Measurements from ENCODE around the gene MSH6. TPM values are rescaled to one million over a fixed set of nuclear protein-coding genes. Genes with fewer than 3 reads are reported as not detected.

MSH6 gene
- total and polyA plus RNA-seq, 2 donors from 2014 or later, result 13.3 to 32.8 TPM

DNA sequence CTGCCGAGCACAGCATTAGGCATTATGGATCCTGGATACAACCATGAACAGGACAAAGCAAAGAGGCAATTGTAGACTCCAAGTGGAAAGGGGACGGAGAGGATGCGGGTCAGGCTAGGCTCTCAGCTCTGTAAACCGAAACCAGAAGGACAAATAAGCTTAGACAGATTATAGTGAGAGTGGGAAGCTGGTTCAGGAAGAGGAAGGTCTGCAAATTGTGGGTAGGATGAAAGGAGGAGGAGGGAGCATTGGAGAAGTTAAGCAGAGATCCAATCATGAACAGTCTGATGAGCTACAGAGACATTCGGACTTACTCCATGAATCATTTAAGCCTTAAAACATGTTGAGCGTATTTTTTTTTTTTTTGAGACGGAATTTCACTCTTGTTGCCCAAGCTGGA lies 3.0 kb downstream of the MSH6 start:
- FAIRE-seq, result no peak
- peaks cover 0 to 7% (median 4%) of the 10 kb centered on the region in 3 donors for H3K4me1 ChIP-seq (ENCODE audit: control insufficient read depth in 2 of 3, insufficient read depth in 2 of 3, low read depth in 1 of 3, low read length in 3 of 3)

DNA sequence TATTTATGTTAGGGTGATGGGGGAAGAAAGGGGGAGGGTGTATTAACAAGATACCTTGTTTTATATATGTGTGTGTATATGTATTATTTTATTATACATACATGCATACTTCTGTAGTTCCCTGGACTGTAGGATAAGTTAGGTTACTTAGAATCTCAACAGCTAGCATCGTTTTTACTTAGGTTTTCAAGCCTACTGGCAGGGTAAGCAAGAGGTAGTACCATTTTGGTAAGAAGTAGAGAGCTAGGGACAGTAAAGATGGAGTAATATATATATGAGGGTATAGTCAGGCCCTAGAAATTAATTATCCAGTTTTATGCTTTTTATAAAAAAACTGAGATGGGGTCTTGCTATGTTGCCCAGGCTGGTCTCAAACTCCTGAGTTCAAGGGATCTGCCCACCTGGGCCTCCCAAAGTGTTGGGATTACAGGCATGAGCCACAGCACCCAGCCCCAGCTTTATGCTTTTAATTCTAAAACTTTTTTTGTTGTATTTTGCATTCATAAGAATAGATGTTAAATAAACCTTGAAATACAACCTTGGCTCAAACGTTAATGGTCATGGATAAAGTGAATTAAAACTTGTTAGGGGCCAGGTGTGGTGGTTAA lies 13.2 kb downstream of the MSH6 start:
- intact Hi-C loops (cut with DNase I), result no loop called here
- no peak for FAIRE-seq
- no peak overlapping the region for H3K27ac ChIP-seq (ENCODE audit: low read depth in 2 of 2, low read length in 2 of 2)
- H3K27me3 ChIP-seq (ENCODE audit: control insufficient read depth, insufficient read depth, low read length), result no peaks in the 10 kb centered on the region
- H3K9ac ChIP-seq (ENCODE audit: low read length in 3 of 3), result no peak overlapping the region
- H3K4me1 ChIP-seq (ENCODE audit: control insufficient read depth in 2 of 3, insufficient read depth in 2 of 3, low read depth in 1 of 3, low read length in 3 of 3), result no peaks in the 10 kb centered on the region
- H3K4me3 ChIP-seq (ENCODE audit: low read length in 3 of 3), result no peak overlapping the region
- H3K36me3 ChIP-seq (ENCODE audit: control insufficient read depth in 2 of 3, insufficient read depth in 3 of 3, low read length in 3 of 3), result peaks cover 24 to 37% (median 26%) of the 10 kb centered on the region in 3 donors
- no peak for DNase-seq
- TF ChIP-seq, protein P1, sequence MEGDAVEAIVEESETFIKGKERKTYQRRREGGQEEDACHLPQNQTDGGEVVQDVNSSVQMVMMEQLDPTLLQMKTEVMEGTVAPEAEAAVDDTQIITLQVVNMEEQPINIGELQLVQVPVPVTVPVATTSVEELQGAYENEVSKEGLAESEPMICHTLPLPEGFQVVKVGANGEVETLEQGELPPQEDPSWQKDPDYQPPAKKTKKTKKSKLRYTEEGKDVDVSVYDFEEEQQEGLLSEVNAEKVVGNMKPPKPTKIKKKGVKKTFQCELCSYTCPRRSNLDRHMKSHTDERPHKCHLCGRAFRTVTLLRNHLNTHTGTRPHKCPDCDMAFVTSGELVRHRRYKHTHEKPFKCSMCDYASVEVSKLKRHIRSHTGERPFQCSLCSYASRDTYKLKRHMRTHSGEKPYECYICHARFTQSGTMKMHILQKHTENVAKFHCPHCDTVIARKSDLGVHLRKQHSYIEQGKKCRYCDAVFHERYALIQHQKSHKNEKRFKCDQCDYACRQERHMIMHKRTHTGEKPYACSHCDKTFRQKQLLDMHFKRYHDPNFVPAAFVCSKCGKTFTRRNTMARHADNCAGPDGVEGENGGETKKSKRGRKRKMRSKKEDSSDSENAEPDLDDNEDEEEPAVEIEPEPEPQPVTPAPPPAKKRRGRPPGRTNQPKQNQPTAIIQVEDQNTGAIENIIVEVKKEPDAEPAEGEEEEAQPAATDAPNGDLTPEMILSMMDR (IDR thresholded peaks at IDR 0.05; ENCODE audit: borderline replicate concordance, extremely low read depth, insufficient read depth), result no peak
- no peaks in the 10 kb centered on the region for H3K9me3 ChIP-seq (ENCODE audit: control insufficient read depth in 2 of 3, insufficient read depth in 1 of 3, low read length in 3 of 3)

More for the DNA sequence above, 3.0 kb downstream of the MSH6 start:
- intact Hi-C loops (cut with DNase I), result no loop called here
- peaks cover 0 to 3% (median 0%) of the 10 kb centered on the region in 3 donors for H3K36me3 ChIP-seq (ENCODE audit: control insufficient read depth in 2 of 3, insufficient read depth in 3 of 3, low read length in 3 of 3)
- no peaks in the 10 kb centered on the region for H3K9me3 ChIP-seq (ENCODE audit: control insufficient read depth in 2 of 3, insufficient read depth in 1 of 3, low read length in 3 of 3)
- H3K4me3 ChIP-seq (ENCODE audit: low read length in 3 of 3), result no peak overlapping the region
- H3K9ac ChIP-seq (ENCODE audit: low read length in 3 of 3), result no peak overlapping the region
- H3K27ac ChIP-seq (ENCODE audit: low read depth in 2 of 2, low read length in 2 of 2), result no peak overlapping the region
- TF ChIP-seq, protein P1 (IDR thresholded peaks at IDR 0.05; ENCODE audit: borderline replicate concordance, extremely low read depth, insufficient read depth), result no peak
- DNase-seq, result peak in 1 of 5 donors; percentile 22
- no peaks in the 10 kb centered on the region for H3K27me3 ChIP-seq (ENCODE audit: control insufficient read depth, insufficient read depth, low read length)

DNA sequence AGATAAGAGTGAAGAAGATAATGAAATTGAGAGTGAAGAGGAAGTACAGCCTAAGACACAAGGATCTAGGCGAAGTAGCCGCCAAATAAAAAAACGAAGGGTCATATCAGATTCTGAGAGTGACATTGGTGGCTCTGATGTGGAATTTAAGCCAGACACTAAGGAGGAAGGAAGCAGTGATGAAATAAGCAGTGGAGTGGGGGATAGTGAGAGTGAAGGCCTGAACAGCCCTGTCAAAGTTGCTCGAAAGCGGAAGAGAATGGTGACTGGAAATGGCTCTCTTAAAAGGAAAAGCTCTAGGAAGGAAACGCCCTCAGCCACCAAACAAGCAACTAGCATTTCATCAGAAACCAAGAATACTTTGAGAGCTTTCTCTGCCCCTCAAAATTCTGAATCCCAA lies 15.7 kb downstream of the MSH6 start:
- peaks cover 34 to 43% (median 40%) of the 10 kb centered on the region in 3 donors for H3K36me3 ChIP-seq (ENCODE audit: control insufficient read depth in 2 of 3, insufficient read depth in 3 of 3, low read length in 3 of 3)
- intact Hi-C loops (cut with DNase I), result no loop called here

More for the DNA sequence above, 15.7 kb downstream of the MSH6 start:
- Histone ChIP-seq H3K27me3 (ENCODE audit: control insufficient read depth, insufficient read depth, low read length) (no peaks in the 10 kb centered on the region), H3K9ac (ENCODE audit: low read length in 3 of 3) (no peak overlapping the region), H3K4me1 (ENCODE audit: control insufficient read depth in 2 of 3, insufficient read depth in 2 of 3, low read depth in 1 of 3, low read length in 3 of 3) (no peaks in the 10 kb centered on the region), H3K9me3 (ENCODE audit: control insufficient read depth in 2 of 3, insufficient read depth in 1 of 3, low read length in 3 of 3) (peaks cover 0 to 5% (median 2%) of the 10 kb centered on the region in 3 donors), H3K27ac (ENCODE audit: low read depth in 2 of 2, low read length in 2 of 2) (no peak overlapping the region), H3K4me3 (ENCODE audit: low read length in 3 of 3) (no peak overlapping the region)
- DNase-seq (no peak), FAIRE-seq (no peak)
- TF ChIP-seq, protein P1 (IDR thresholded peaks at IDR 0.05; ENCODE audit: borderline replicate concordance, extremely low read depth, insufficient read depth), result no peak

Data from kidney (tissue), 14 donors.